Tibial artery (tissue), 4 donors: ENCODE measurements around the gene PTPN13.

ENCODE experiments used
- DNase-seq, 2 donors: peaks; one replicate each; pipeline ENCODE4 v3.0.0-alpha.2; 2019
- H3K27ac ChIP-seq, 2 donors: fragments of 200-600 bp; sonication (generic) in 1 of 2; 1 replicate in 1 of 2; 2 replicates in 1 of 2; pipeline ENCODE4 v1.5.1; 2018 to 2019; ENCODE audit warnings: mild to moderate bottlenecking in 1 of 2
- H3K27me3 ChIP-seq, 2 donors: fragments of 200-600 bp; sonication (generic) in 1 of 2; one replicate each; pipeline versions ENCODE4 v1.5.1 to v1.6.0; 2016 to 2019
- H3K36me3 ChIP-seq, 3 donors: fragments of 200-600 bp; sonication (generic) in 2 of 3; one replicate each; pipeline ENCODE4 v1.5.1; 2016 to 2019; ENCODE audit warnings: mild to moderate bottlenecking in 2 of 3
- H3K4me1 ChIP-seq, 4 donors: fragments of 200-600 bp; sonication (generic) in 2 of 4; 1 replicate in 3 of 4; 2 replicates in 1 of 4; pipeline ENCODE4 v1.5.1; 2016 to 2019
- H3K4me3 ChIP-seq, 2 donors: fragments of 200-600 bp; sonication (generic) in 1 of 2; 1 replicate in 1 of 2; 2 replicates in 1 of 2; pipeline ENCODE4 v1.5.1; 2018 to 2019; ENCODE audit warnings: mild to moderate bottlenecking in 2 of 2
- H3K9me3 ChIP-seq, 3 donors: fragments of 200-600 bp; sonication (generic) in 1 of 3; one replicate each; pipeline ENCODE4 v1.5.1; 2016 to 2019
- CTCF ChIP-seq, 2 experiments: fragments of 200-600 bp in 1 of 2; fragments of 450-650 bp in 1 of 2; IDR thresholded peaks; one replicate each; pipeline ENCODE4 v1.5.1; 2017 to 2019; ENCODE audit warnings: antibody characterized with exemption in 2 of 2, mild to moderate bottlenecking in 1 of 2, moderate library complexity in 1 of 2
- intact Hi-C: fragments of 100-400 bp; cut with DNase I; formaldehyde crosslinking; loops from one replicate; pipeline ENCODE4 v1.15.0; 2023; ENCODE audit warnings: low total_unique reads

The PTPN13 gene

DNA sequence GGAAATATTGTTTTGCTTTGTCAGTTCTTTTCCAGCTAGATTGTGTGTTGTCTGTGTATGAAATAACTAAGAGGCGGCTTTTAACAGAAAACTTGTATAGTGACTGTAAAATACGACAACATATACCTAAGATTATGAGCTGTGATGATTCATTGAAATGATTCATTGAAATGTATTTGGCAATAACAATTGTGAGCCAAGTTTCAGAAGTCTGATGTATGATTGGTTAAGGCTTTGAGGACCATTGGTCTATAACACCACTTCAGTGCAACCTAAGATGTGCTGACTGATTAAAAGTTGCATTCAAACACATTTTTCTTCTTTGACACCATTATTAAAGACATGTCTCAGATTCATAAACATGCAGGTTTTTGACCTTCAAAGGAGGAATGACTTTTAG lies 76.6 kb downstream of the PTPN13 start:
- Histone ChIP-seq H3K4me1 (no peaks in the 10 kb centered on the region), H3K9me3 (no peaks in the 10 kb centered on the region), H3K27ac (no peak overlapping the region), H3K27me3 (no peaks in the 10 kb centered on the region), H3K4me3 (no peak overlapping the region), H3K36me3 (no peaks in the 10 kb centered on the region)
- no peak for DNase-seq
- TF ChIP-seq CTCF (IDR thresholded peaks at IDR 0.05): no peak
- intact Hi-C loops: no loop called here

DNA sequence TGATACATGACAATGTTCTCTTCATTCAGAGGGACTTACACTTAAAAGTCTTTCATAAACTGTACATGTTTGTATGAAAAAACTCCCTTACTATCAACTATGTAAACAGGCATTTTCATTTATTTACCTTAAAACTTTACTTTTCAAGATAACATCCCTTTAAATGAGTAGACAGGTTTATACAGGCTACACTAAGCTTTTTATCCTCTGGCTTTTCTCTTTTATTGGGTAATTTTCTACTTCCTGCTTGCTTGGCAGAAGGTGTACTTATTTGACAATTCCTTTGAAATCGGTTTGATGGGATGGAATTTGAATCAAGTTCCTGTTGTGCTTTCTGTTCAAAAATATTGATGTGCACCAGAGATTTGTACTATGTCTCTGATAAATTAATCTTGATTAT lies 81.4 kb downstream of the PTPN13 start:
- intact Hi-C loops: no loop called here
- no peak for DNase-seq
- no peaks in the 10 kb centered on the region for H3K36me3 ChIP-seq
- no peak overlapping the region for H3K27ac ChIP-seq
- H3K9me3 ChIP-seq: no peaks in the 10 kb centered on the region
- H3K4me3 ChIP-seq: no peak overlapping the region
- no peak for TF ChIP-seq CTCF (IDR thresholded peaks at IDR 0.05)
- H3K27me3 ChIP-seq: no peaks in the 10 kb centered on the region
- H3K4me1 ChIP-seq: no peaks in the 10 kb centered on the region

DNA sequence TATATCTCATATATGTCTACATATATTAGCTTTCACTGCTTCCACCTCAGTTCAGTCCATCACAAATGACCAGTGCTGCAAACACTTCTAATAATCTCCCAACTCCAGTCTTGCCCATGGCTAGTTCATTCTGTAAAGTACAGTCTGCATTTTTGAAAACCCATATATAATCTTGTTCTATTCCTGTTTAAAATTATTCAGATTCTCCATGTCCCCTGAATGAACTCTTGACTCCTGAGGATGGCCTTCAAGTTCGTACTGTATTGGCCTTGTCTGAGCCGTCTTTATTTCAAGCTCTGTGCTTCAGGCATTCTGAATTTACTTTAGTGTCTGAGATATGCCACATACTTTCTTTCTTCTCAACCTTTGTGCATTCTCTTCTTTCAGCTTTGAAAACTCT lies 84.7 kb downstream of the PTPN13 start:
- Histone ChIP-seq H3K27me3 (no peaks in the 10 kb centered on the region), H3K4me3 (no peak overlapping the region), H3K9me3 (no peaks in the 10 kb centered on the region), H3K27ac (no peak overlapping the region), H3K4me1 (no peaks in the 10 kb centered on the region), H3K36me3 (no peaks in the 10 kb centered on the region)
- TF ChIP-seq CTCF (IDR thresholded peaks at IDR 0.05): no peak
- no peak for DNase-seq
- intact Hi-C loops: no loop called here

GRCh38 chr4:86679441-86679840 lies 85.3 kb downstream of the PTPN13 start:
- no peaks in the 10 kb centered on the region for H3K4me1 ChIP-seq
- H3K27ac ChIP-seq: no peak overlapping the region
- no peaks in the 10 kb centered on the region for H3K27me3 ChIP-seq
- intact Hi-C loops: no loop called here
- H3K36me3 ChIP-seq: no peaks in the 10 kb centered on the region
- H3K4me3 ChIP-seq: no peak overlapping the region
- no peak for TF ChIP-seq CTCF (IDR thresholded peaks at IDR 0.05)
- no peaks in the 10 kb centered on the region for H3K9me3 ChIP-seq
- no peak for DNase-seq

DNA sequence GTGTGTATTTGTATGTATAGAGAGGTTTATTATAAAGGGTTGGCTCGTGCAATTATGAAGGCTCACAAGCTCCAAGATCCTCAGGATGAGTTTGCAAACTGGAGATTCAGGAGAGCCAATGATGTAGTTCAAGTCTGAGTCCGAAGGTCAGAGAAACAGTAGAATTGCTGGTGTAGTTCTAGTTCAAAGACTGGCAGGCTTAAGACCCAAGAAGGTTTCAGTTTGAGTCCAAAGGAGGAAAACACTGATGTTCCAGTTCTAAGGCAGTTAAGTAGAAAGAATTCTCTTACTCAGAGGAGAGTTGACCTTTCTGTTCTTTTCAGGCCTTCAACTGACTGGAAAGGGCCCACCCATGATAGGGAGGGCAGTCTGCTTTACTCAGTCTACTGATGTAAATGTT lies 89.1 kb downstream of the PTPN13 start:
- intact Hi-C loops: no loop called here
- Histone ChIP-seq H3K4me1 (peaks cover 0 to 3% (median 0%) of the 10 kb centered on the region in 4 donors), H3K27ac (no peak overlapping the region), H3K36me3 (no peaks in the 10 kb centered on the region), H3K9me3 (no peaks in the 10 kb centered on the region), H3K27me3 (no peaks in the 10 kb centered on the region), H3K4me3 (no peak overlapping the region)
- DNase-seq: no peak
- TF ChIP-seq CTCF (IDR thresholded peaks at IDR 0.05): no peak

DNA sequence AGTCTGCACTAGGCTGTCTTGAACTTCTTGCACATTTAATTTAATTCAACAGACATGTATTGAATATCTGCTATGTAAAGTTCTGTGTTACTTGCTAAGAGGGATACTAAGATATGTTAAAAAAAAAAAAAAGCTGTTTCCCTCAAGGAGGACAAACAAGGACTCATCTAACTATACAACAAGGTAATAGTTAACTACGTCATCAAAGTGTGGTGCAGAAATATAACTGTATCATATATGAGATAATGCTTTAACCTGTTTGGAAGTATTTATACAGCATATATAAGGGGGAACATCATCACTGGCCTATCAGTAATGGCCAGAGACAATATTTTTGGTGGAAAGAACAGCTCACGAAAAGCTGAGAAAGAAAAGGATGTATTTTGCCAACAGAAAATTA lies 89.9 kb downstream of the PTPN13 start:
- Histone ChIP-seq H3K4me1 (peaks cover 0 to 3% (median 0%) of the 10 kb centered on the region in 4 donors), H3K27me3 (no peaks in the 10 kb centered on the region), H3K4me3 (no peak overlapping the region), H3K9me3 (no peaks in the 10 kb centered on the region), H3K27ac (no peak overlapping the region), H3K36me3 (no peaks in the 10 kb centered on the region)
- intact Hi-C loops: no loop called here
- DNase-seq: no peak
- TF ChIP-seq CTCF (IDR thresholded peaks at IDR 0.05): no peak
